PC-3 (cell line): Measurements from ENCODE around the gene OR6M1. TPM values are rescaled to one million over a fixed set of nuclear protein-coding genes. Genes with fewer than 3 reads are reported as not detected.

Source experiments
- ATAC-seq: fragments of 200-7000 bp; cut with Tn5 transposase; 2 replicates; pipeline ENCODE4 v1.9.1; 2020; ENCODE audit warnings: mild to moderate bottlenecking, moderate library complexity
- BruUV-seq: library from RNA; stranded (reverse); fragments of 400-500 nt; replicated peaks from 2 replicates; lab custom pipeline; 2021; lab: Mats Ljungman, UMichigan
- CTCF ChIA-PET: fragments of 300-600 bp; sonication (Branson Sonifier 250); formaldehyde crosslinking; loops from one replicate; lab custom pipeline; 2022; ENCODE audit warnings: antibody characterized with exemption; lab: Charles Lee
- POLR2A ChIA-PET: fragments of 300-600 bp; sonication (Branson Sonifier 250); formaldehyde crosslinking; loops from one replicate; lab custom pipeline; 2022; ENCODE audit warnings: antibody characterized with exemption; ENCODE audit not compliant: unreplicated experiment; lab: Charles Lee
- DNase-seq: peaks from one replicate; pipeline ENCODE4 v3.0.0-alpha.2; 2015
- H2AFZ ChIP-seq: fragments of 300-600 bp; sonication (generic); 2 replicates; pipeline ENCODE4 v1.6.0; 2016; ENCODE audit warnings: antibody characterized with exemption, low read length
- H3F3A ChIP-seq: fragments of 300-600 bp; sonication (generic); one replicate; pipeline ENCODE4 v1.6.0; 2017; ENCODE audit warnings: antibody characterized with exemption, low read length, control low read depth, mild to moderate bottlenecking; ENCODE audit not compliant: unreplicated experiment
- H3K27ac ChIP-seq: fragments of 300-600 bp; sonication (generic); 2 replicates; pipeline ENCODE4 v1.5.1; 2016; ENCODE audit warnings: mild to moderate bottlenecking, low read length
- H3K27me3 ChIP-seq: fragments of 300-600 bp; sonication (generic); 2 replicates; pipeline ENCODE4 v1.6.1; 2016; ENCODE audit warnings: low read length, mixed read lengths
- H3K36me3 ChIP-seq: fragments of 300-600 bp; sonication (generic); 2 replicates; pipeline ENCODE4 v1.6.1; 2016; ENCODE audit warnings: low read depth, mixed run types, low read length, mixed read lengths
- H3K4me1 ChIP-seq: fragments of 300-600 bp; sonication (generic); 2 replicates; pipeline ENCODE4 v1.5.1; 2016; ENCODE audit warnings: low read length; ENCODE audit not compliant: insufficient read depth
- H3K4me2 ChIP-seq: fragments of 300-600 bp; sonication (generic); 2 replicates; pipeline ENCODE4 v1.6.0; 2016; ENCODE audit warnings: low read length
- H3K4me3 ChIP-seq: fragments of 300-600 bp; sonication (generic); 2 replicates; pipeline ENCODE4 v1.5.1; 2016; ENCODE audit warnings: mild to moderate bottlenecking, low read length, mixed read lengths
- H3K79me2 ChIP-seq: fragments of 300-600 bp; sonication (generic); 2 replicates; pipeline ENCODE4 v1.6.1; 2017; ENCODE audit warnings: low read length, mixed read lengths
- H3K9ac ChIP-seq: fragments of 300-600 bp; sonication (generic); 2 replicates; pipeline ENCODE4 v1.6.0; 2016; ENCODE audit warnings: mild to moderate bottlenecking, low read length
- H3K9me2 ChIP-seq: fragments of 300-600 bp; sonication (generic); replicated peaks from 2 replicates; pipeline ENCODE4 v1.6.1; 2016; ENCODE audit warnings: mixed run types, low read length, mixed read lengths
- H3K9me3 ChIP-seq: fragments of 300-600 bp; sonication (generic); 2 replicates; pipeline ENCODE4 v1.6.1; 2016; ENCODE audit warnings: low read length, mixed read lengths
- H4K20me1 ChIP-seq: fragments of 300-600 bp; sonication (generic); 2 replicates; pipeline ENCODE4 v1.6.1; 2016; ENCODE audit warnings: low read length, mixed read lengths
- EZH2 ChIP-seq: fragments of 300-600 bp; sonication (generic); IDR thresholded peaks from one replicate; pipeline ENCODE4 v1.6.1; 2017; ENCODE audit warnings: antibody characterized with exemption, mild to moderate bottlenecking, low read length; ENCODE audit not compliant: unreplicated experiment
- EZH2phosphoT487 ChIP-seq: fragments of 300-600 bp; sonication (generic); IDR thresholded peaks from 2 replicates; pipeline ENCODE4 v1.6.1; 2018; ENCODE audit warnings: mild to moderate bottlenecking, antibody characterized with exemption, low read length, borderline replicate concordance
- intact Hi-C: fragments of 100-400 bp; cut with micrococcal nuclease; formaldehyde crosslinking; loops from 2 replicates; pipeline ENCODE4 v1.9.0; 2023
- total RNA-seq: library from RNA; depleted of rRNA; stranded (reverse); fragments of >200 nt; gene quantifications from 2 replicates; pipeline ENCODE4 v1.2.3, GENCODE V29; 2014
- TF ChIP-seq, protein P1 (sequence below): fragments of 300-600 bp; sonication (generic); conservative IDR thresholded peaks from 2 replicates; pipeline ENCODE4 v1.5.1; 2017; ENCODE audit warnings: antibody characterized with exemption, low read depth, mild to moderate bottlenecking, low read length

The OR6M1 gene
- total RNA-seq, 1 experiment from 2014 or later = not detected

DNA sequence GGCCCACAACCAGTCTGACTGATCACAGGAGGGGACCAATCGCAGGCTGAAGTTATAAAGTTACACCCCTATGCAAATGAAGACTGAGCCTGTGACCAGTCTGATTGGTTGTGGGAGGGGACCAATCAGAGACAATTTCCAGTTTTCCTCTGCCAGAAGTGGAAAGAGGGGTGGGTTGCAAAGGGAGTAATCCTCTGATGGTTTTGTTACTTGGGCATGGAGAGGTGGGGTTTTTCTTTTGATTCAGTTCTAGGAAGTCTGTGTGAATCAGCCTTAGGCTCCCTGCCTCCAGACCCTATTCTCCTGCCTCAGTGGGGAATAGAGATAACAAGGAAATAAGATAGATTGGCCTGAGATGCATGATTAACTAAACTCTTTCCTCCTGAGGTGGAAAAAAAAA, 9.9 kb downstream of the OR6M1 start:
- ChIA-PET CTCF (no interaction called here), POLR2A (no interaction called here)
- no TSS peak for BruUV-seq
- ATAC-seq (no peak), DNase-seq (no peak)
- H3K36me3 ChIP-seq = no peaks in the 10 kb centered on the region
- no peak overlapping the region for H3K4me3 ChIP-seq
- no peaks in the 10 kb centered on the region for H3F3A ChIP-seq
- no peaks in the 10 kb centered on the region for H4K20me1 ChIP-seq
- H3K79me2 ChIP-seq = no peaks in the 10 kb centered on the region
- no peaks in the 10 kb centered on the region for H3K9me2 ChIP-seq
- no peak overlapping the region for H3K4me2 ChIP-seq
- H3K4me1 ChIP-seq = no peaks in the 10 kb centered on the region
- H3K9ac ChIP-seq = no peak overlapping the region
- H3K27ac ChIP-seq = no peak overlapping the region
- peaks cover 6% of the 10 kb centered on the region; the same call in 1 of the 2 replicates for H3K9me3 ChIP-seq
- H3K27me3 ChIP-seq = peaks cover 75% of the 10 kb centered on the region
- intact Hi-C loops = no loop called here
- H2AFZ ChIP-seq = no peak overlapping the region
- no peak for TF ChIP-seq EZH2
- TF ChIP-seq, protein P1, sequence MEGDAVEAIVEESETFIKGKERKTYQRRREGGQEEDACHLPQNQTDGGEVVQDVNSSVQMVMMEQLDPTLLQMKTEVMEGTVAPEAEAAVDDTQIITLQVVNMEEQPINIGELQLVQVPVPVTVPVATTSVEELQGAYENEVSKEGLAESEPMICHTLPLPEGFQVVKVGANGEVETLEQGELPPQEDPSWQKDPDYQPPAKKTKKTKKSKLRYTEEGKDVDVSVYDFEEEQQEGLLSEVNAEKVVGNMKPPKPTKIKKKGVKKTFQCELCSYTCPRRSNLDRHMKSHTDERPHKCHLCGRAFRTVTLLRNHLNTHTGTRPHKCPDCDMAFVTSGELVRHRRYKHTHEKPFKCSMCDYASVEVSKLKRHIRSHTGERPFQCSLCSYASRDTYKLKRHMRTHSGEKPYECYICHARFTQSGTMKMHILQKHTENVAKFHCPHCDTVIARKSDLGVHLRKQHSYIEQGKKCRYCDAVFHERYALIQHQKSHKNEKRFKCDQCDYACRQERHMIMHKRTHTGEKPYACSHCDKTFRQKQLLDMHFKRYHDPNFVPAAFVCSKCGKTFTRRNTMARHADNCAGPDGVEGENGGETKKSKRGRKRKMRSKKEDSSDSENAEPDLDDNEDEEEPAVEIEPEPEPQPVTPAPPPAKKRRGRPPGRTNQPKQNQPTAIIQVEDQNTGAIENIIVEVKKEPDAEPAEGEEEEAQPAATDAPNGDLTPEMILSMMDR = no peak
- TF ChIP-seq EZH2phosphoT487 = no peak

DNA sequence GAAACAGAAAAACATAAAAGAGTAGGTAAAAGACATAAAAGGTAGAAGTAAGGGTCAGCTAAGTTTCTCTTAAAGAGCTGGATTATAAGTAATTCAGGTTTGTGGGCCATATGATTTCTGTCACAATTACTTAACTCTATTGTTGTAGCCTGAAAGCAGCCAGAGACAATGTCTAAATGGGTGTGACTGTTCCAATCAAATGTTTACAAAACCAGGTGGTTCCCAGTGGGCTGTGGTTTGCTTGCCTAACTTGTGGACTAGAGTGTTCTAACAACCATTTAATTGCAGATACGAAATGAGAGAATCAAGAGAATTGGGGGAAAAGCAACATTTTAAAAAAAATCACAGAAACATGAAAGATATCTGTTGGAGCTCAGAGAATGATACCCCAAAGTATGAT, 22.6 kb downstream of the OR6M1 start:
- no TSS peak for BruUV-seq
- Histone ChIP-seq H4K20me1 (no peaks in the 10 kb centered on the region), H3K4me3 (no peak overlapping the region), H3K36me3 (no peaks in the 10 kb centered on the region), H3K9me3 (no peaks in the 10 kb centered on the region), H3F3A (no peaks in the 10 kb centered on the region), H3K9ac (no peak overlapping the region), H3K27me3 (peaks cover 79% of the 10 kb centered on the region), H3K27ac (no peak overlapping the region), H3K4me2 (no peak overlapping the region), H2AFZ (no peak overlapping the region), H3K79me2 (no peaks in the 10 kb centered on the region), H3K9me2 (no peaks in the 10 kb centered on the region), H3K4me1 (no peaks in the 10 kb centered on the region)
- TF ChIP-seq EZH2phosphoT487 (no peak), EZH2 (no peak)
- TF ChIP-seq, protein P1 = no peak
- CTCF ChIA-PET = no interaction called here
- DNase-seq (no peak), ATAC-seq (no peak)
- intact Hi-C loops = no loop called here
- POLR2A ChIA-PET = no interaction called here

DNA sequence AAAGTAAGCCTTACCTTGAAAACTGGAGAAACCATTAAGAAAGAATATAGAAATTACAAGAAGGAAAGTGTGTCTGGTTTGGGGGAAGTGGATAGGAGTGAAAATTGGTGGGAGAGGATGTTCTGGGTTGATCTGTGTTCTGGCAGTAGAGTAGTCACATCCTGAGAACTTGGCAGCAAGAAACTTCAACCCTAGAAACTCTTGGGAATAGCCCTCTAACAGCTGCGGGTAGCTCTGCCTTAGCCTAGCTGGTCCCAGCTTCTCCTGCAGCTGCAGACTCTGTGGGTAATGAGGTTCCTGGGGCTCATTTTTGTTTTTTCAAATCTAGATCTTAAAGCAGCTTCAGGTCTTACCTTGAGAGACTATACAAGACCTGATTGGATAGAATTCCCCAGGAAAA, 27.6 kb downstream of the OR6M1 start:
- no peaks in the 10 kb centered on the region for H3K79me2 ChIP-seq
- H3K9me3 ChIP-seq = no peaks in the 10 kb centered on the region
- no peak for TF ChIP-seq EZH2phosphoT487
- no peak for TF ChIP-seq EZH2
- TF ChIP-seq, protein P1 = no peak
- no peaks in the 10 kb centered on the region for H3K36me3 ChIP-seq
- H3K9ac ChIP-seq = no peak overlapping the region
- intact Hi-C loops = no loop called here
- H3K4me2 ChIP-seq = no peak overlapping the region
- no peaks in the 10 kb centered on the region for H3K4me1 ChIP-seq
- CTCF ChIA-PET = no interaction called here
- H4K20me1 ChIP-seq = no peaks in the 10 kb centered on the region
- POLR2A ChIA-PET = no interaction called here
- H3K27me3 ChIP-seq = peaks cover 79% of the 10 kb centered on the region
- ATAC-seq (no peak), DNase-seq (no peak)
- H3K9me2 ChIP-seq = no peaks in the 10 kb centered on the region
- no peaks in the 10 kb centered on the region for H3F3A ChIP-seq
- BruUV-seq = no TSS peak
- no peak overlapping the region for H2AFZ ChIP-seq
- no peak overlapping the region for H3K27ac ChIP-seq
- no peak overlapping the region for H3K4me3 ChIP-seq
